Left cardiac atrium (tissue), 4 donors: ENCODE measurements around the gene AFMID. TPM values are rescaled to one million over a fixed set of nuclear protein-coding genes. Genes with fewer than 3 reads are reported as not detected.
"Not testable (repeated sequence)": the region's sequence is repeated elsewhere in the genome, so short reads cannot be mapped to it uniquely, and the experiment has no call there.

Source experiments
- ATAC-seq, 2 donors: fragments of 200-7000 bp; cut with Tn5 transposase; one replicate each; pipeline ENCODE4 v1.9.1; 2020; ENCODE audit warnings: mild to moderate bottlenecking in 2 of 2, moderate library complexity in 2 of 2
- DNase-seq: peaks from one replicate; pipeline ENCODE4 v3.0.0-alpha.2; 2020
- intact Hi-C, 2 donors: fragments of 100-400 bp; cut with DNase I; formaldehyde crosslinking; loops; one replicate each; pipeline versions ENCODE4 v1.14.1 to v1.15.1; 2022 to 2023
- total RNA-seq, 2 donors: library from RNA; stranded (reverse); fragmentation: NEBNext Ultra II Directional; extraction: Animal tissue kit (Norgen Biotek cat#: 25700); gene quantifications; one replicate each; pipeline ENCODE4 v1.2.1, GENCODE V29; 2021
- donor health status: DM: no; HTN: yes; CAD: no.
- donor health status: DM: no; HTN: yes; CAD: no; lungs with severe emphysema.
- donor health status: DM: yes; HTN: yes; CAD: no.
- donor health status: Dilated cardiomyopathy.

AFMID gene
- total RNA-seq, 2 donors from 2014 or later: 20.8 to 30.9 TPM

GRCh38 chr17:78248051-78248914 lies 61.1 kb downstream of the AFMID start:
- DNase-seq (peak; percentile 33), ATAC-seq (peak in 1 of 2 donors; percentile 7)
- intact Hi-C loops: loop anchor here in 1 of 2 donors (10.0 kb wide), 1 partner anchor 133 kb away; no protein-coding TSS in a partner anchor

- intact Hi-C loops: loop anchor here in 1 of 2 donors (10.0 kb wide), 1 partner anchor 134 kb away; no protein-coding TSS in a partner anchor
These were observed 62.1 kb downstream of the AFMID start for GRCh38 chr17:78249074-78249817.

GRCh38 chr17:78249818-78250806 lies 63.0 kb downstream of the AFMID start:
- intact Hi-C loops: loop anchor here (5.0 to 10.0 kb wide), 3 partner anchors 135 to 172 kb away; no protein-coding TSS in a partner anchor
- ATAC-seq (no peak), DNase-seq (no peak)

More at GRCh38 chr17:78249074-78249817, 62.1 kb downstream of the AFMID start:
- DNase-seq: no peak
- ATAC-seq: no peak

DNA sequence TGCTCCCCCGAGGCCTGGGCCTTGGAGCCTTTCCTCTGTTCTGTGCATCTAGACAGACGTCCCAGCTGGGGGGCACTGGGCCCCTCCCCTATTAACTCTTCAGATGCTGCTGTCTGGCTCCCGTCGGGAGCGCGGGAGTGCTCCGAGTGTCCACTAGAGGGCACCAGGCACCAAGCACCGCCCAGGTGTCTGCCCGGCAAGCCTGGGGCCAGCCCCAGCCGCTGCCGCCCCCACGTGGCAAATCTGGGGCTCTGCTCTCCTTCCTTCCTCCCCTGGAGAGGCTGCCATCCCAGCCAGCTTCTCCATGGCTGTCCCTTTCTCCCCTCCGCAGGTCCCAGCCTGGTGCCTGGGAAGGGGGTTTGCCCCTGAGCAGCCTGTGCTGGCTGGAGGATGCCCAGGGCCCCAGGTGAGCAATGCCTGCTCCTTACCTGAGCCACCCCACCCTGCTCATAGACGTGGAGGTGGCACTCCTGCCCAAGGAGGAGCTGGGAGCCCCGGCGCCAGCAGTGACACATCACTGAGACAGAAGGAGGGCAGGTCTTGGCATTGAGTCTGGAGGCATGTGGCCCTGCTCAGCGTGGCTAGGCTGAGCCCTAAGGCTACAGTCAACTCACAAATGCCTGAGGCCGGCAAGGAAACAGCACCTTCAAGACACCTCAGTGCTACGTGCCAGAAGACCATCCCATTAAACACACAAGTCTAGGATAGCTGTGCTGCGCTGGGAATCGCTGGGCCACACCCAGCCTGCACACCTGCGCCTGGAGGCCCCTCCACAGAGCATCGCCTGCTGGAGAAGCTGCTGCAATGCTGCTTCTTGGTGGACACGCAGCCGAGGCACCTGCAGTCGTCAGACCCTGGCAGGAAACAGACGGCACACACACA lies 64.0 kb downstream of the AFMID start:
- DNase-seq (peak; percentile 87), ATAC-seq (peak; percentile 75 to 78)
- intact Hi-C loops: loop anchor here in 1 of 2 donors (5.0 kb wide), 2 partner anchors 139 to 171 kb away; no protein-coding TSS in a partner anchor

DNA sequence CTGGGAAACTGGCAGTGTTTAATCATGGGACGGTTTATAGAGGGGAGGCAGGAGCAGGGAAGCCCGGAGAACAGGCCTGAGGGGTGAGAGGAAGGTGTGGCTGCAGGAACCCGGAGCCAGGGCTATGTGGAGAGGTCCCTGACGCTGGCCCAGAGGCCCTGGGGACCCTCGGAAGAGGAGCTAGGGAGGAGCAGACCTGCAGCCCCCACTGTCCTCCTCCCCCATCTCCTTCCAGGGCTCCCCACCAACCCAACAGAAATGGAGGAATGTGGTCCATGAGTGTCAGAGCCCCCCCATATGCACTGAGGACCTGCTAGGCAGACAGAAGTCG lies 64.6 kb downstream of the AFMID start:
- no peak for ATAC-seq
- no peak for DNase-seq
- intact Hi-C loops: loop anchor here in 1 of 2 donors (5.0 kb wide), 2 partner anchors 139 to 171 kb away; no protein-coding TSS in a partner anchor

GRCh38 chr17:78252111-78252634 lies 65.0 kb downstream of the AFMID start:
- intact Hi-C loops: loop anchor here in 1 of 2 donors (5.0 kb wide), 2 partner anchors 140 to 170 kb away; no protein-coding TSS in a partner anchor
- ATAC-seq (no peak), DNase-seq (peak; percentile 40)

DNA sequence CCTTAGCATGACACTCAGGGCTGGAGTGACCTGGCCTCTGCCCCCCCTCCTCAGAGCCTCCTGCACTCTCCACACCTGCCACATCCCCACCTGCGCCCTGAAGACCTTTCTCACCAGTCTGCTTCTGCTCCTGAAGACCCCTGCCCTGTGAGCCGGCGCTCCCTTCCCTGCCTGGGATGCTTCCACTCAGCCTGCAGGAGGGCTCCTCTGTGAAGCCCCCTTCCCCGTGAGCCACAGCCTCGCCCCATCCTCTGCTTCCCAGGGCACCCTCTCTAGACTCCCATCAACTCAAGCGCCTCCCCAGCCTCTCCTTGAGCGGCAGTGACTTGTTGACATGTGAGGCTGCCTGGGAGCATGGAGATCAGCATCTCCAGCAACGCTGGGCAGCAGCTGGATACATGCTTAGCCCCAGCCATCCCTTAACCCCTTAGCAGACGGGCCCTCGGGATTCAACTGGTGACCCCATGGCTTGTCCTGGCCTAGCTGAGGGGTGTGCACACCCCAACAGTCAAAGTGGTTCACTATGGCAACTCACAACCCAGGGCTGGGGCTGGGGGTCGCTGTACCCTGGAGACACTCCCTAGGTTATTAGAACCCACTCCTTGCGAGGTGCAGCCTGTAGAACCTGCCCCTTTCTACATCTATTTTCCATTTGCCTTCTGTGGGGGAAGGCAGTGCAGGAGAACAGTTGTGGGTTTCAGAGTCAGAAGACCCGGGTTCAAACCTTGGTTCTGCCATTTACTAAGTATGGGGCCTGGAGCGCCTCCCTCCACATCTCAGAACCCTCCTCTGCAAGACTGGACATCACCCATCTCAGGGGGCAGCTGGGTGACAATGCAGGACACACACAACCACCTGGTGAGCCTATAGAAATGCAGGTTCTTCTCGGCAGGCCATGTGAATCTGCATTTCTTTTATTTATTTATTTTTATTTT lies 65.8 kb downstream of the AFMID start:
- DNase-seq (peak; percentile 20), ATAC-seq (no peak)

GRCh38 chr17:78253636-78253945 lies 66.4 kb downstream of the AFMID start:
- ATAC-seq: not testable (repeated sequence)
- DNase-seq: peak; percentile 30
- intact Hi-C loops: loop anchor here in 1 of 2 donors (5.0 kb wide), 2 partner anchors 141 to 169 kb away; no protein-coding TSS in a partner anchor

More for the DNA sequence above, 65.8 kb downstream of the AFMID start:
- intact Hi-C loops: loop anchor here in 1 of 2 donors (5.0 kb wide), 2 partner anchors 141 to 169 kb away; no protein-coding TSS in a partner anchor

GRCh38 chr17:78253946-78254672 lies 66.9 kb downstream of the AFMID start:
- ATAC-seq (peak; percentile 85 to 87), DNase-seq (peak; percentile 92)
- intact Hi-C loops: loop anchor here in 1 of 2 donors (5.0 kb wide), 2 partner anchors 142 to 168 kb away; no protein-coding TSS in a partner anchor

GRCh38 chr17:78255029-78255656 lies 68.0 kb downstream of the AFMID start:
- DNase-seq (peak; percentile 22), ATAC-seq (no peak)
- intact Hi-C loops: no loop called here

- DNase-seq: peak; percentile 20
- intact Hi-C loops: no loop called here
- ATAC-seq: no peak
These were observed 69.0 kb downstream of the AFMID start for GRCh38 chr17:78255953-78256706.

- peak; percentile 63 for DNase-seq
- no peak for ATAC-seq
- intact Hi-C loops: no loop called here
These were observed 69.8 kb downstream of the AFMID start for GRCh38 chr17:78256707-78257591.
